ENCODE measurements around the gene NLGN1.

DNA sequence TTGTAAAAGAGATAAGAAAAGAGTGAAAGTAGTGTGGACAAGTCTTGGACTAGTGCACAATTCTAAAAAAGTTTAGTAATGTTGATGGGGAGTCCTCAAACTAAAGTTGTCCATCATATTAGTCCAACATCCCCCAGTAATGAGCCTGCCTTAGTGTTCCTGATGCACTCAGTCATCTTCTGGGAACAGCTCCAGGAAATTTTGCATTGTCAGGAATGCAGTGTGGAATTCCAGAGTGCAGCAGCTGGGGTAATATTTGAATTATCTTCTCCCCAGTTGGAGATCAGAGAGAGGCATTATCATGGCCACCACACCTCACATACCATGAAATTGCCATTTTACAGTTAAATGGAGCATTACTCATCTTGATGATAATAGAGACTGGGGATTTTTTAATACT lies 932.8 kb downstream of the NLGN1 start:
- TF ChIP-seq MAX (IDR thresholded peaks at IDR 0.05): no peak
- no peak for TF ChIP-seq SP4 (IDR thresholded peaks at IDR 0.05; ENCODE audit: low read length)
- no peak for TF ChIP-seq SRF (IDR thresholded peaks at IDR 0.05; ENCODE audit: low read depth, low read length)
- no peak for TF ChIP-seq CTCF (IDR thresholded peaks at IDR 0.05; ENCODE audit: control extremely low read depth in 1 of 3, insufficient read depth in 1 of 3, low read depth in 1 of 3, low read length in 3 of 3)
- no peak for TF ChIP-seq SIN3A (conservative IDR thresholded peaks at IDR 0.05 in 1 of 2, IDR thresholded peaks at IDR 0.05 in 1 of 2; ENCODE audit: low read depth in 1 of 2, low read length in 2 of 2)
- no peak for TF ChIP-seq CEBPB (IDR thresholded peaks at IDR 0.05; ENCODE audit: low read depth, low read length)
- no peak for TF ChIP-seq SP1 (IDR thresholded peaks at IDR 0.05; ENCODE audit: low read depth, low read length)
- no peak for TF ChIP-seq POLR2A (IDR thresholded peaks at IDR 0.05; ENCODE audit: control extremely low read depth in 1 of 2, low read depth in 2 of 2, low read length in 2 of 2)
- TF ChIP-seq POLR2AphosphoS5 (IDR thresholded peaks at IDR 0.05; ENCODE audit: low read depth, low read length): no peak
- no peak for TF ChIP-seq HDAC6 (IDR thresholded peaks at IDR 0.05; ENCODE audit: low read depth, low read length)
- no peak for TF ChIP-seq TAF1 (IDR thresholded peaks at IDR 0.05; ENCODE audit: low read depth, low read length)
